Panc1 (cell line): Measurements from ENCODE around the gene TAX1BP1. TPM values are rescaled to one million over a fixed set of nuclear protein-coding genes. Genes with fewer than 3 reads are reported as not detected.

Experiments used
- ATAC-seq: fragments of 200-7000 bp; cut with Tn5 transposase; 2 replicates; pipeline ENCODE4 v1.9.1; 2020; ENCODE audit warnings: mild to moderate bottlenecking, moderate library complexity
- BruUV-seq: library from RNA; stranded (reverse); fragments of 400-500 nt; replicated peaks from 2 replicates; lab custom pipeline; 2021; lab: Mats Ljungman, UMichigan
- CTCF ChIA-PET: fragments of 300-600 bp; sonication (Branson Sonifier 250); formaldehyde crosslinking; loops from one replicate; lab custom pipeline; 2022; ENCODE audit warnings: antibody characterized with exemption; lab: Charles Lee
- POLR2A ChIA-PET: fragments of 300-600 bp; sonication (Branson Sonifier 250); formaldehyde crosslinking; loops from one replicate; lab custom pipeline; 2022; ENCODE audit warnings: antibody characterized with exemption; lab: Charles Lee
- DNase-seq: peaks from one replicate; pipeline ENCODE4 v3.0.0-alpha.2; 2010; ENCODE audit warnings: low read depth, low spot score
- H3K27ac ChIP-seq: 2 replicates; pipeline ENCODE4 v1.5.1; 2011; ENCODE audit warnings: mild to moderate bottlenecking, low read length, inconsistent platforms
- H3K27me3 ChIP-seq: fragments of 200-500 bp; sonication (Bioruptor generic); 2 replicates; pipeline ENCODE4 v1.6.0; 2014; ENCODE audit warnings: low read length, inconsistent platforms; ENCODE audit not compliant: control insufficient read depth, insufficient read depth
- H3K36me3 ChIP-seq: fragments of 200-500 bp; sonication (Bioruptor generic); 2 replicates; pipeline ENCODE4 v1.5.1; 2014; ENCODE audit warnings: inconsistent platforms, mild to moderate bottlenecking, low read length, moderate library complexity; ENCODE audit not compliant: control insufficient read depth, insufficient read depth
- H3K4me1 ChIP-seq: 2 replicates; pipeline ENCODE4 v1.5.1; 2011; ENCODE audit warnings: inconsistent platforms, mild to moderate bottlenecking, low read length, moderate library complexity; ENCODE audit not compliant: control insufficient read depth, insufficient read depth
- H3K4me3 ChIP-seq, 2 experiments: 2 replicates each; pipeline ENCODE4 v1.5.1; 2011 to 2012; ENCODE audit warnings: low read depth in 2 of 2, low read length in 2 of 2, mild to moderate bottlenecking in 2 of 2, inconsistent platforms in 1 of 2, moderate library complexity in 1 of 2
- H3K9me3 ChIP-seq: fragments of 200-500 bp; sonication (Bioruptor generic); 2 replicates; pipeline ENCODE4 v1.5.1; 2014; ENCODE audit warnings: low read depth, mild to moderate bottlenecking, inconsistent platforms, low read length, moderate library complexity; ENCODE audit not compliant: control insufficient read depth, insufficient read depth
- POLR2AphosphoS5 ChIP-seq: IDR thresholded peaks from 2 replicates; pipeline ENCODE4 v1.6.1; 2012; ENCODE audit warnings: mild to moderate bottlenecking, low read depth, low read length, moderate library complexity
- SIN3A ChIP-seq: IDR thresholded peaks from 2 replicates; pipeline ENCODE4 v1.6.1; 2012; ENCODE audit warnings: low read depth, mild to moderate bottlenecking, low read length, moderate library complexity, borderline replicate concordance; ENCODE audit not compliant: insufficient read depth
- TCF7L2 ChIP-seq: IDR thresholded peaks from 2 replicates; pipeline ENCODE4 v1.6.1; 2011; ENCODE audit warnings: mild to moderate bottlenecking, low read depth, low read length, inconsistent platforms
- in situ Hi-C: cut with HindIII; loops from 2 replicates; pipeline ENCODE4 v1.10.0; 2016; ENCODE audit warnings: low sequenced_read_pairs, low pct_unique_long_range_greater_than_20kb
- intact Hi-C: fragments of 100-400 bp; cut with micrococcal nuclease; formaldehyde crosslinking; loops from one replicate; pipeline ENCODE4 v1.10.0; 2022; ENCODE audit not compliant: unreplicated experiment
- total RNA-seq: library from RNA; stranded (reverse); gene quantifications from one replicate; pipeline ENCODE4 v1.2.1, GENCODE V29; 2021; ENCODE audit not compliant: unreplicated experiment
- TF ChIP-seq, protein P1 (sequence below), 2 experiments: IDR thresholded peaks; 2 replicates each; pipeline ENCODE4 v1.6.1; 2011 to 2012; ENCODE audit warnings: low read depth in 2 of 2, control low read depth in 1 of 2, low read length in 1 of 2, mild to moderate bottlenecking in 1 of 2, moderate library complexity in 1 of 2; ENCODE audit not compliant: insufficient read depth in 1 of 2
- TF ChIP-seq, protein P2 (sequence below): fragments of 450-650 bp; IDR thresholded peaks from 2 replicates; pipeline ENCODE4 v1.5.1; 2017; ENCODE audit warnings: mild to moderate bottlenecking

The TAX1BP1 gene
- total RNA-seq, 1 experiment from 2014 or later = 125 TPM

DNA sequence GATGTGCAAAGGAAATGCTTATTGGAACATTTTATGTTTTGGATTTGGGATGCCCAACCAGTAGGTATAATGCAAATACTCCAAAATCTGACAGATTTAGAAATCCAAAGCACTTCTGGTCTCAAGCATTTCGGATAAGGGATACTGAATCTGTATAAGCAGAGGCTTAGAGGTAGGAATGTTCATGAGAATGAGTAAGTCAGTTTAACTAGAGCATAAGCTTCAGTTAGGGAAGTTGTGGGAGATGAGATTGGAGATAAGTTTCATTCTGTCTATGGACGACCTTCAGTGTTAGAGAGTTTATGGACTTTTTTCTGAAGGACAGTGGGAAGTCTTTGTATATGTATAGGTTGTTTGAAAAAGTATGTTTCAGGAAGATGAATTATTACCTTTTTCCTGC lies 10.4 kb downstream of the TAX1BP1 start:
- intact Hi-C loops (no loop called here), in situ Hi-C loops (no loop called here)
- TF ChIP-seq, protein P1, sequence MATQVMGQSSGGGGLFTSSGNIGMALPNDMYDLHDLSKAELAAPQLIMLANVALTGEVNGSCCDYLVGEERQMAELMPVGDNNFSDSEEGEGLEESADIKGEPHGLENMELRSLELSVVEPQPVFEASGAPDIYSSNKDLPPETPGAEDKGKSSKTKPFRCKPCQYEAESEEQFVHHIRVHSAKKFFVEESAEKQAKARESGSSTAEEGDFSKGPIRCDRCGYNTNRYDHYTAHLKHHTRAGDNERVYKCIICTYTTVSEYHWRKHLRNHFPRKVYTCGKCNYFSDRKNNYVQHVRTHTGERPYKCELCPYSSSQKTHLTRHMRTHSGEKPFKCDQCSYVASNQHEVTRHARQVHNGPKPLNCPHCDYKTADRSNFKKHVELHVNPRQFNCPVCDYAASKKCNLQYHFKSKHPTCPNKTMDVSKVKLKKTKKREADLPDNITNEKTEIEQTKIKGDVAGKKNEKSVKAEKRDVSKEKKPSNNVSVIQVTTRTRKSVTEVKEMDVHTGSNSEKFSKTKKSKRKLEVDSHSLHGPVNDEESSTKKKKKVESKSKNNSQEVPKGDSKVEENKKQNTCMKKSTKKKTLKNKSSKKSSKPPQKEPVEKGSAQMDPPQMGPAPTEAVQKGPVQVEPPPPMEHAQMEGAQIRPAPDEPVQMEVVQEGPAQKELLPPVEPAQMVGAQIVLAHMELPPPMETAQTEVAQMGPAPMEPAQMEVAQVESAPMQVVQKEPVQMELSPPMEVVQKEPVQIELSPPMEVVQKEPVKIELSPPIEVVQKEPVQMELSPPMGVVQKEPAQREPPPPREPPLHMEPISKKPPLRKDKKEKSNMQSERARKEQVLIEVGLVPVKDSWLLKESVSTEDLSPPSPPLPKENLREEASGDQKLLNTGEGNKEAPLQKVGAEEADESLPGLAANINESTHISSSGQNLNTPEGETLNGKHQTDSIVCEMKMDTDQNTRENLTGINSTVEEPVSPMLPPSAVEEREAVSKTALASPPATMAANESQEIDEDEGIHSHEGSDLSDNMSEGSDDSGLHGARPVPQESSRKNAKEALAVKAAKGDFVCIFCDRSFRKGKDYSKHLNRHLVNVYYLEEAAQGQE (IDR thresholded peaks at IDR 0.05; ENCODE audit: insufficient read depth in 1 of 2, low read depth in 2 of 2, low read length in 1 of 2) = no peak
- TF ChIP-seq POLR2AphosphoS5 (no peak), SIN3A (no peak), TCF7L2 (no peak)
- TF ChIP-seq, protein P2, sequence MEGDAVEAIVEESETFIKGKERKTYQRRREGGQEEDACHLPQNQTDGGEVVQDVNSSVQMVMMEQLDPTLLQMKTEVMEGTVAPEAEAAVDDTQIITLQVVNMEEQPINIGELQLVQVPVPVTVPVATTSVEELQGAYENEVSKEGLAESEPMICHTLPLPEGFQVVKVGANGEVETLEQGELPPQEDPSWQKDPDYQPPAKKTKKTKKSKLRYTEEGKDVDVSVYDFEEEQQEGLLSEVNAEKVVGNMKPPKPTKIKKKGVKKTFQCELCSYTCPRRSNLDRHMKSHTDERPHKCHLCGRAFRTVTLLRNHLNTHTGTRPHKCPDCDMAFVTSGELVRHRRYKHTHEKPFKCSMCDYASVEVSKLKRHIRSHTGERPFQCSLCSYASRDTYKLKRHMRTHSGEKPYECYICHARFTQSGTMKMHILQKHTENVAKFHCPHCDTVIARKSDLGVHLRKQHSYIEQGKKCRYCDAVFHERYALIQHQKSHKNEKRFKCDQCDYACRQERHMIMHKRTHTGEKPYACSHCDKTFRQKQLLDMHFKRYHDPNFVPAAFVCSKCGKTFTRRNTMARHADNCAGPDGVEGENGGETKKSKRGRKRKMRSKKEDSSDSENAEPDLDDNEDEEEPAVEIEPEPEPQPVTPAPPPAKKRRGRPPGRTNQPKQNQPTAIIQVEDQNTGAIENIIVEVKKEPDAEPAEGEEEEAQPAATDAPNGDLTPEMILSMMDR = no peak
- DNase-seq (no peak), ATAC-seq (no peak)
- ChIA-PET POLR2A (no interaction called here), CTCF (no interaction called here)
- H3K36me3 ChIP-seq = peaks cover 37% of the 10 kb centered on the region
- no peak overlapping the region for H3K4me3 ChIP-seq
- no TSS peak for BruUV-seq
- peaks cover 20% of the 10 kb centered on the region for H3K4me1 ChIP-seq
- no peak overlapping the region for H3K27ac ChIP-seq
- no peaks in the 10 kb centered on the region for H3K9me3 ChIP-seq
- H3K27me3 ChIP-seq = no peaks in the 10 kb centered on the region

DNA sequence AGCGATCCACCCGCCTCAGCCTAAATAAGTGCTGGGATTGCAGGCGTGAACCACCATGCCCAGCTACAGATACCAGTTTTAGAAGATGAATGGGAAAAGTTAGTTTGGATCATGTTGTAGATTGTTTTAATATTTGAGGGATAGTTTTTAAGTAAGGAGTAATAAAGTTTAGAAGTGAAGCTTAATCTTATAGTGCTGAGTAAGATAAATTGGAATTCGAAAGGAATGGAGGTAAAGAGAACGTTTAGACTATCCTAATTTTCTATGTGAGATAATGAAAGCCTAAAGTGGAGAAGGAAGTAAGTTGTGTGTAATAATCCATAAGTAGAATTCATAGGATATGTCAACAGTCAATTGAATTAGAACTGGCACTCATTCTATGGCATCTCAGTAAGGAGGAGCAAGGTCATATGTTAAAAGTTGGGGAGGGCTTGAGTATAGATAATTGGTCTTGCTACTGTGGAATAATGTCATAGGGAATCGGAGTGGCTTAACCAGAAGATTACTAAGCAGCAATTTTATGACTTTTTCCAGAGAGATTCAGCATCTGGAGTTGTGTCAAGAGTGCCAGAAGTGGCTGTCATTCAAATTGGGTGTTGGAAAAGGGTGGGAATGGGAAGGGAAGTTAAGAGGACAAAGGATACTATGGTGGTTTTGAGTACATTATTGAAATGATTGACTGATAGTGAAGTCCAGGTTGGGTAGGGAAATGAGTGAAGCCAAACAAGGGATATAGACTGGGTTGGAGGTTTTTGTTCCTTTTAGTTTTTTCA lies 12.1 kb downstream of the TAX1BP1 start:
- ChIA-PET POLR2A (no interaction called here), CTCF (no interaction called here)
- H3K36me3 ChIP-seq = peaks cover 48% of the 10 kb centered on the region
- ATAC-seq = no peak
- TF ChIP-seq TCF7L2 (no peak), SIN3A (no peak), POLR2AphosphoS5 (no peak)
- TF ChIP-seq, protein P2 = no peak
- TF ChIP-seq, protein P1 (IDR thresholded peaks at IDR 0.05; ENCODE audit: insufficient read depth in 1 of 2, low read depth in 2 of 2, low read length in 1 of 2) = no peak
- H3K9me3 ChIP-seq = no peaks in the 10 kb centered on the region
- H3K27me3 ChIP-seq = no peaks in the 10 kb centered on the region
- BruUV-seq = no TSS peak
- intact Hi-C loops = no loop called here
- H3K27ac ChIP-seq = no peak overlapping the region
- no peak overlapping the region for H3K4me3 ChIP-seq
- in situ Hi-C loops = no loop called here
- DNase-seq = no peak
- H3K4me1 ChIP-seq = peaks cover 7% of the 10 kb centered on the region; the same call in 1 of the 2 replicates
